ENCODE data around the gene F2.
A peak's percentile ranks its signal among the peaks of the same experiment; 100 is the strongest.

The F2 gene

GRCh38 chr11:46718155-46719019 lies 626 bp upstream of the F2 start:
- DNase-seq = peak; percentile 39

- no peak for DNase-seq
These were observed 668 bp downstream of the F2 start for GRCh38 chr11:46719543-46720218.

GRCh38 chr11:46721286-46721685 lies 2.3 kb downstream of the F2 start:
- no peak for DNase-seq

GRCh38 chr11:46722566-46723358 lies 3.7 kb downstream of the F2 start:
- no peak for DNase-seq

GRCh38 chr11:46723359-46723680 lies 4.3 kb downstream of the F2 start:
- DNase-seq = no peak

- DNase-seq = peak; percentile 7
These were observed 5.1 kb downstream of the F2 start for GRCh38 chr11:46724088-46724487.

- no peak for DNase-seq
These were observed 6.6 kb downstream of the F2 start for GRCh38 chr11:46725338-46726205.

GRCh38 chr11:46726206-46726862 lies 7.3 kb downstream of the F2 start:
- DNase-seq = no peak

- no peak for DNase-seq
These were observed 9.1 kb downstream of the F2 start for GRCh38 chr11:46727952-46728658.

- no peak for DNase-seq
These were observed 9.6 kb downstream of the F2 start for GRCh38 chr11:46728659-46729040.

- DNase-seq = no peak
These were observed 10.4 kb downstream of the F2 start for GRCh38 chr11:46729110-46730027.

GRCh38 chr11:46731545-46731944 lies 12.5 kb downstream of the F2 start:
- no peak for DNase-seq

- DNase-seq = no peak
These were observed 14.2 kb downstream of the F2 start for GRCh38 chr11:46733234-46733633.

- DNase-seq = no peak
These were observed 17.1 kb downstream of the F2 start for GRCh38 chr11:46736146-46736545.

GRCh38 chr11:46736615-46737014 lies 17.6 kb downstream of the F2 start:
- no peak for DNase-seq

GRCh38 chr11:46737699-46738098 lies 18.7 kb downstream of the F2 start:
- DNase-seq = no peak

- DNase-seq = no peak
These were observed 19.9 kb downstream of the F2 start for GRCh38 chr11:46738887-46739286.

- no peak for DNase-seq
These were observed 22.8 kb downstream of the F2 start for GRCh38 chr11:46741600-46742484.

- DNase-seq = no peak
These were observed 24.0 kb downstream of the F2 start for GRCh38 chr11:46743043-46743442.

Data from NCI-H1092 treated with DMSO at 0.1 percent for 48 hours (cell line).